Stomach (tissue), 9 donors: ENCODE data around the gene CCR5AS. TPM values are rescaled to one million over a fixed set of nuclear protein-coding genes. Genes with fewer than 3 reads are reported as not detected.

Experiments used
- DNase-seq, 2 donors: peaks; one replicate each; pipeline versions ENCODE4 v3.0.0 to v3.0.0-alpha.2; 2013 to 2019
- H3K27ac ChIP-seq, 5 donors: fragments of 200-600 bp in 4 of 5; sonication (generic) in 4 of 5; one replicate each; pipeline ENCODE4 v1.5.1; 2013 to 2019; ENCODE audit warnings: mild to moderate bottlenecking in 1 of 5, moderate library complexity in 1 of 5
- H3K27me3 ChIP-seq, 3 donors: fragments of 200-600 bp; sonication (generic); one replicate each; pipeline ENCODE4 v1.5.1; 2017 to 2019; ENCODE audit warnings: mixed run types in 1 of 3
- H3K36me3 ChIP-seq, 4 donors: fragments of 200-600 bp; sonication (generic); 1 replicate in 3 of 4; 2 replicates in 1 of 4; pipeline ENCODE4 v1.5.1; 2016 to 2019
- H3K4me1 ChIP-seq, 4 donors: fragments of 200-600 bp; sonication (generic); one replicate each; pipeline ENCODE4 v1.5.1; 2016 to 2019
- H3K4me3 ChIP-seq, 4 donors: fragments of 200-600 bp; sonication (generic) in 3 of 4; one replicate each; pipeline ENCODE4 v1.5.1; 2016 to 2019; ENCODE audit warnings: mild to moderate bottlenecking in 1 of 4
- H3K9me3 ChIP-seq, 4 donors: fragments of 200-600 bp; sonication (generic); one replicate each; pipeline ENCODE4 v1.5.1; 2016 to 2019
- EP300 ChIP-seq: sonication (generic); formaldehyde crosslinking; IDR thresholded peaks from one replicate; pipeline ENCODE4 v1.6.1; 2017; ENCODE audit warnings: antibody characterized with exemption
- POLR2A ChIP-seq, 4 donors: fragments of 450-650 bp; IDR thresholded peaks; one replicate each; pipeline ENCODE4 v1.6.1; 2016; ENCODE audit warnings: antibody characterized with exemption in 4 of 4, control low read depth in 2 of 4, mild to moderate bottlenecking in 1 of 4, moderate library complexity in 1 of 4
- POLR2AphosphoS5 ChIP-seq, 3 donors: sonication (generic); formaldehyde crosslinking; IDR thresholded peaks; one replicate each; pipeline ENCODE4 v1.6.1; 2016; ENCODE audit warnings: antibody characterized with exemption in 3 of 3
- intact Hi-C: fragments of 100-400 bp; cut with DNase I; formaldehyde crosslinking; loops from one replicate; pipeline ENCODE4 v1.15.1; 2023; ENCODE audit warnings: low total_unique reads
- polyA plus RNA-seq, 3 donors: library from polyadenylated mRNA; stranded (reverse); fragments of 200-250 nt; gene quantifications; one replicate each; pipeline ENCODE4 v1.2.3, GENCODE V29; 2013
- total RNA-seq, 5 donors: library from RNA; depleted of rRNA; stranded (reverse); fragments of >200 nt; gene quantifications; one replicate each; pipeline versions ENCODE4 v1.1.0 to v1.2.3, GENCODE V29; 2014 to 2016
- TF ChIP-seq, protein P1 (sequence below), 7 experiments: fragments of 450-650 bp in 4 of 7; fragments of 200-600 bp in 3 of 7; sonication (generic) in 3 of 7; IDR thresholded peaks; one replicate each; pipeline ENCODE4 v1.5.1; 2016 to 2019; ENCODE audit warnings: antibody characterized with exemption in 7 of 7, control low read depth in 2 of 7, mild to moderate bottlenecking in 1 of 7
- donor health status: healthy with polysubstance abuse.
- donor health status: Bipolar disorder and iron deficiency.
- donor health status: healthy.

CCR5AS gene

DNA sequence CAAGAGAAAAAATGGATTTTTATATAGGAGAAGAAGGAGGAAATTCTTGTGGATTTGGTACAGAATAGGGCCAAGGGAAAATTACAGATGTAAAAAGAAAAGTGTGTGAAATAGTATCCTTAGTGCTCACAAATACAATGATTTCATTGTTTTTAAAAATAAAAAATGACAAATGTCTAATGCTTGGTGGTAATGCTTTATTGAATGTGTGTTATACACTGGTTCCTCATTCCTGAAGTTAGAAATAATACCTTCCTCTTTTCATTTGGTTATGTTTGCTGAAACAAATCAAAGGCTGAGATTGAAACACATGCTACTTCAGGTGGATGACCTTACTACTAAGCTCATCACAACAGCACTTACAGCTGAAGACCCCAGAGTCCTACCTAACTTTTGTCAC lies 90.7 kb downstream of the CCR5AS start:
- intact Hi-C loops: no loop called here
- Histone ChIP-seq H3K4me3 (no peak overlapping the region), H3K27me3 (no peaks in the 10 kb centered on the region), H3K27ac (no peak overlapping the region), H3K4me1 (peaks cover 0 to 13% (median 0%) of the 10 kb centered on the region in 4 donors), H3K9me3 (no peaks in the 10 kb centered on the region), H3K36me3 (no peaks in the 10 kb centered on the region)
- TF ChIP-seq EP300: no peak
- TF ChIP-seq, protein P1, sequence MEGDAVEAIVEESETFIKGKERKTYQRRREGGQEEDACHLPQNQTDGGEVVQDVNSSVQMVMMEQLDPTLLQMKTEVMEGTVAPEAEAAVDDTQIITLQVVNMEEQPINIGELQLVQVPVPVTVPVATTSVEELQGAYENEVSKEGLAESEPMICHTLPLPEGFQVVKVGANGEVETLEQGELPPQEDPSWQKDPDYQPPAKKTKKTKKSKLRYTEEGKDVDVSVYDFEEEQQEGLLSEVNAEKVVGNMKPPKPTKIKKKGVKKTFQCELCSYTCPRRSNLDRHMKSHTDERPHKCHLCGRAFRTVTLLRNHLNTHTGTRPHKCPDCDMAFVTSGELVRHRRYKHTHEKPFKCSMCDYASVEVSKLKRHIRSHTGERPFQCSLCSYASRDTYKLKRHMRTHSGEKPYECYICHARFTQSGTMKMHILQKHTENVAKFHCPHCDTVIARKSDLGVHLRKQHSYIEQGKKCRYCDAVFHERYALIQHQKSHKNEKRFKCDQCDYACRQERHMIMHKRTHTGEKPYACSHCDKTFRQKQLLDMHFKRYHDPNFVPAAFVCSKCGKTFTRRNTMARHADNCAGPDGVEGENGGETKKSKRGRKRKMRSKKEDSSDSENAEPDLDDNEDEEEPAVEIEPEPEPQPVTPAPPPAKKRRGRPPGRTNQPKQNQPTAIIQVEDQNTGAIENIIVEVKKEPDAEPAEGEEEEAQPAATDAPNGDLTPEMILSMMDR (IDR thresholded peaks at IDR 0.05): no peak
- DNase-seq: no peak

DNA sequence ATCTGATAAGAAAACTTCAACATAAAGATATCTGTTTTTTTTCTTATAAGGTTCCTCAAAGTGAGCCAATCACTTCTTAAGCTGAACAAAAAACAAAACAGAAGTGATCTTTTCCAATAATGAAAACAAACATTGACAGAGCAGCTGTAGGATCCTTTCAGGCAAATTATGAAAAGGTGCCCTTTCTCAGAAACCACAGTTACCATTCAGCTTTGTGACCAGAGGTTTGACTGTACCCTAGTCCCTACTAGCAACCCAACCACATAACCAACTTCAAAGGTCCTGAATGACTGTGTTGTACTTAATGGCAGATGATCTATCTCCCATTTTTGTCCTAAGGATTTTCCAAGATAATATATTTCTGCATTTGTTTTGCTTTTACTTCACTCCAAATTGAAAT lies 92.3 kb downstream of the CCR5AS start:
- H3K27ac ChIP-seq: no peak overlapping the region
- no peak for DNase-seq
- peaks cover 0 to 13% (median 0%) of the 10 kb centered on the region in 4 donors for H3K4me1 ChIP-seq
- no peaks in the 10 kb centered on the region for H3K27me3 ChIP-seq
- no peaks in the 10 kb centered on the region for H3K36me3 ChIP-seq
- TF ChIP-seq EP300 (no peak), POLR2A (IDR thresholded peaks at IDR 0.05) (no peak), POLR2AphosphoS5 (IDR thresholded peaks at IDR 0.05) (no peak)
- TF ChIP-seq, protein P1 (IDR thresholded peaks at IDR 0.05): no peak
- H3K4me3 ChIP-seq: no peak overlapping the region
- intact Hi-C loops: no loop called here
- no peaks in the 10 kb centered on the region for H3K9me3 ChIP-seq

Other genes with a start within 250 kb of the CCR5AS start
- 1 to 10 TPM in 2 of 5 donors, not detected in 3; 1.4 to 2.6 TPM for gene CCR1, start 198.8 kb downstream of the CCR5AS start, total RNA-seq
- 1 to 10 TPM; 1.2 to 3.1 (median 2.6) TPM for gene CCR1, start 198.8 kb downstream of the CCR5AS start, polyA plus RNA-seq
- 1 to 10 TPM in 2 of 5 donors, not detected in 3; 7.1 to 8.9 TPM for gene CCR3, start 164.6 kb downstream of the CCR5AS start, total RNA-seq
- under 1 TPM in 1 of 3 donors, not detected in 2; 0.05 TPM for gene CCR3, start 164.6 kb downstream of the CCR5AS start, polyA plus RNA-seq
- gene CCR2, start 53.0 kb downstream of the CCR5AS start, total RNA-seq: 1 to 10 TPM in 1 of 5 donors, under 1 TPM in 1, not detected in 3; 0.37 to 2.5 TPM
- gene CCR2, start 53.0 kb downstream of the CCR5AS start, polyA plus RNA-seq: under 1 TPM; 0.45 to 0.81 (median 0.61) TPM
- 1 to 10 TPM in 1 of 5 donors, under 1 TPM in 1, not detected in 3; 0.18 to 9.4 TPM for gene CCR5, start 36.1 kb downstream of the CCR5AS start, total RNA-seq
- 1 to 10 TPM in 1 of 3 donors, under 1 TPM in 2; 0.44 to 2.0 (median 0.68) TPM for gene CCR5, start 36.1 kb downstream of the CCR5AS start, polyA plus RNA-seq
- 1 to 10 TPM in 2 of 5 donors, not detected in 3; 2.8 to 5.2 TPM for gene CCRL2, start 193 bp upstream of the CCR5AS start, total RNA-seq
- gene CCRL2, start 193 bp upstream of the CCR5AS start, polyA plus RNA-seq: 1 to 10 TPM in 2 of 3 donors, under 1 TPM in 1; 0.76 to 2.0 (median 1.5) TPM
- 100 to 1,000 TPM in 2 of 5 donors, 10 to 100 TPM in 2, under 1 TPM in 1; 0.58 to 275 (median 22.4) TPM for gene LTF, start 57.8 kb upstream of the CCR5AS start, total RNA-seq
- 1,000 to 10,000 TPM in 1 of 3 donors, 100 to 1,000 TPM in 1, 1 to 10 TPM in 1; 8.1 to 1,112 (median 398) TPM for gene LTF, start 57.8 kb upstream of the CCR5AS start, polyA plus RNA-seq
- gene RTP3, start 90.9 kb upstream of the CCR5AS start, total RNA-seq: not detected
- not detected for gene RTP3, start 90.9 kb upstream of the CCR5AS start, polyA plus RNA-seq
- 1 to 10 TPM in 4 of 5 donors, not detected in 1; 1.7 to 4.6 (median 1.8) TPM for gene LRRC2, start 159.2 kb upstream of the CCR5AS start, total RNA-seq
- 1 to 10 TPM; 1.0 to 2.1 (median 1.5) TPM for gene LRRC2, start 159.2 kb upstream of the CCR5AS start, polyA plus RNA-seq
- gene FAM240A, start 205.5 kb upstream of the CCR5AS start, total RNA-seq: not detected
- gene FAM240A, start 205.5 kb upstream of the CCR5AS start, polyA plus RNA-seq: not detected